GM23338 (cell line): Measurements from ENCODE around the gene VSTM2B. TPM values are rescaled to one million over a fixed set of nuclear protein-coding genes. Genes with fewer than 3 reads are reported as not detected.
A peak's percentile ranks its signal among the peaks of the same experiment; 100 is the strongest.

Source experiments
- ATAC-seq: fragments of 200-7000 bp; cut with Tn5 transposase; 3 replicates; pipeline ENCODE4 v1.9.1; 2020
- DNase-seq: peaks from one replicate; pipeline ENCODE4 v3.0.0-alpha.2; 2015; ENCODE audit warnings: low spot score
- H2AFZ ChIP-seq: fragments of 200-600 bp; sonication (generic); 2 replicates; pipeline ENCODE4 v1.8.0; 2016; ENCODE audit warnings: antibody characterized with exemption, mild to moderate bottlenecking, moderate library complexity
- H3F3A ChIP-seq: fragments of 200-600 bp; sonication (generic); replicated peaks from 2 replicates; pipeline ENCODE4 v1.8.0; 2017; ENCODE audit warnings: antibody characterized with exemption, mixed run types, low read depth
- H3K27ac ChIP-seq: fragments of 200-600 bp; sonication (generic); 2 replicates; pipeline ENCODE4 v1.6.1; 2016; ENCODE audit warnings: low read depth
- H3K27me3 ChIP-seq: fragments of 200-600 bp; sonication (generic); 2 replicates; pipeline ENCODE4 v1.8.0; 2016; ENCODE audit warnings: mild to moderate bottlenecking, mixed run types, moderate library complexity; ENCODE audit not compliant: insufficient read depth
- H3K36me3 ChIP-seq: fragments of 200-600 bp; sonication (generic); 2 replicates; pipeline ENCODE4 v1.8.0; 2016; ENCODE audit warnings: mild to moderate bottlenecking; ENCODE audit not compliant: insufficient read depth
- H3K4me1 ChIP-seq: fragments of 200-600 bp; sonication (generic); 2 replicates; pipeline ENCODE4 v1.8.0; 2016; ENCODE audit warnings: mild to moderate bottlenecking, moderate library complexity; ENCODE audit not compliant: insufficient read depth
- H3K4me2 ChIP-seq: fragments of 200-600 bp; sonication (generic); 2 replicates; pipeline ENCODE4 v1.7.1; 2017; ENCODE audit warnings: mixed run types
- H3K4me3 ChIP-seq: fragments of 200-600 bp; sonication (generic); 2 replicates; pipeline ENCODE4 v1.6.1; 2016; ENCODE audit warnings: mixed run types
- H3K79me2 ChIP-seq: fragments of 200-600 bp; sonication (generic); replicated peaks from 2 replicates; pipeline ENCODE4 v1.8.0; 2017; ENCODE audit warnings: mild to moderate bottlenecking; ENCODE audit not compliant: insufficient read depth
- H3K9me2 ChIP-seq: fragments of 200-600 bp; sonication (generic); 2 replicates; pipeline ENCODE4 v1.8.0; 2017; ENCODE audit not compliant: insufficient read depth
- H4K20me1 ChIP-seq: fragments of 200-600 bp; sonication (generic); replicated peaks from 2 replicates; pipeline ENCODE4 v1.8.0; 2017; ENCODE audit warnings: mild to moderate bottlenecking; ENCODE audit not compliant: insufficient read depth
- H3K27ac Mint-ChIP-seq: 2 replicates; pipeline ENCODE4 v1.8.0; 2020; ENCODE audit warnings: inconsistent platforms, mild to moderate bottlenecking, moderate library complexity, mixed read lengths
- H3K27me3 Mint-ChIP-seq: 3 replicates; pipeline ENCODE4 v1.8.0; 2022; ENCODE audit warnings: low read depth, mild to moderate bottlenecking, moderate library complexity, mixed read lengths, inconsistent platforms; ENCODE audit not compliant: insufficient read depth, poor library complexity
- H3K36me3 Mint-ChIP-seq: 3 replicates; pipeline ENCODE4 v1.8.0; 2021; ENCODE audit warnings: low read depth, mild to moderate bottlenecking, inconsistent platforms, moderate library complexity, mixed read lengths
- H3K4me1 Mint-ChIP-seq: 3 replicates; pipeline ENCODE4 v1.8.0; 2020; ENCODE audit warnings: mild to moderate bottlenecking, inconsistent platforms, mixed read lengths
- H3K4me3 Mint-ChIP-seq: 3 replicates; pipeline ENCODE4 v1.8.0; 2021; ENCODE audit warnings: moderate library complexity, mild to moderate bottlenecking, inconsistent platforms, mixed read lengths
- H3K9me3 Mint-ChIP-seq: 3 replicates; pipeline ENCODE4 v1.8.0; 2020; ENCODE audit warnings: moderate library complexity, mild to moderate bottlenecking, inconsistent platforms, mixed read lengths
- EZH2phosphoT487 ChIP-seq: fragments of 200-600 bp; sonication (generic); IDR thresholded peaks from one replicate; pipeline ENCODE4 v1.8.1; 2018; ENCODE audit warnings: antibody characterized with exemption; ENCODE audit not compliant: unreplicated experiment
- NANOG ChIP-seq: IDR thresholded peaks from 2 replicates; pipeline ENCODE4 v1.6.1; 2016; ENCODE audit warnings: antibody characterized with exemption, borderline replicate concordance
- POLR2AphosphoS5 ChIP-seq: IDR thresholded peaks from 2 replicates; pipeline ENCODE4 v1.6.1; 2016; ENCODE audit warnings: antibody characterized with exemption, low read depth
- STAT1 ChIP-seq: IDR thresholded peaks from one replicate; pipeline ENCODE4 v1.6.1; 2016; ENCODE audit warnings: antibody characterized with exemption; ENCODE audit not compliant: unreplicated experiment
- ZNF114 ChIP-seq: fragments of 250-450 bp; sonication (Bioruptor Pico); IDR thresholded peaks from 2 replicates; pipeline ENCODE4 v1.5.0; 2020; ENCODE audit warnings: mild to moderate bottlenecking, moderate library complexity
- ZNF331 ChIP-seq: fragments of 250-450 bp; sonication (Bioruptor Pico); IDR thresholded peaks from 2 replicates; pipeline ENCODE4 v1.5.0; 2020; ENCODE audit warnings: low read depth, mild to moderate bottlenecking, moderate library complexity
- polyA plus RNA-seq: library from polyadenylated mRNA; unstranded; fragments of >200 nt; fragmentation: Nextera tagmentation; extraction: Ambion mirVana; gene quantifications from 2 replicates; pipeline ENCODE4 v1.2.1, GENCODE V29; 2016
- total RNA-seq: library from RNA; depleted of rRNA; stranded (reverse); fragments of >200 nt; shearing (Covaris generic); gene quantifications from 2 replicates; pipeline ENCODE4 v1.2.3, GENCODE V29; 2014
- TF ChIP-seq, protein P1 (sequence below): fragments of 250-450 bp; sonication (Bioruptor Pico); IDR thresholded peaks from 2 replicates; pipeline ENCODE4 v1.5.0; 2020; ENCODE audit warnings: mild to moderate bottlenecking, moderate library complexity
- TF ChIP-seq, protein P2 (sequence below), 2 experiments: fragments of 200-600 bp in 1 of 2; sonication (generic) in 1 of 2; conservative IDR thresholded peaks; 2 replicates each; pipeline versions ENCODE4 v1.5.1 to v1.6.1; 2016 to 2017; ENCODE audit warnings: antibody characterized with exemption in 2 of 2, low read depth in 2 of 2, mild to moderate bottlenecking in 2 of 2, moderate library complexity in 1 of 2
- TF ChIP-seq, protein P3 (sequence below): IDR thresholded peaks from one replicate; pipeline ENCODE4 v1.6.1; 2018; ENCODE audit warnings: antibody characterized with exemption; ENCODE audit not compliant: unreplicated experiment
- TF ChIP-seq, protein P4 (sequence below): IDR thresholded peaks from 2 replicates; pipeline ENCODE4 v1.6.1; 2016; ENCODE audit warnings: antibody characterized with exemption

Gene VSTM2B
- total and polyA plus RNA-seq, 2 experiments from 2014 or later: 1.2 to 1.8 TPM

DNA sequence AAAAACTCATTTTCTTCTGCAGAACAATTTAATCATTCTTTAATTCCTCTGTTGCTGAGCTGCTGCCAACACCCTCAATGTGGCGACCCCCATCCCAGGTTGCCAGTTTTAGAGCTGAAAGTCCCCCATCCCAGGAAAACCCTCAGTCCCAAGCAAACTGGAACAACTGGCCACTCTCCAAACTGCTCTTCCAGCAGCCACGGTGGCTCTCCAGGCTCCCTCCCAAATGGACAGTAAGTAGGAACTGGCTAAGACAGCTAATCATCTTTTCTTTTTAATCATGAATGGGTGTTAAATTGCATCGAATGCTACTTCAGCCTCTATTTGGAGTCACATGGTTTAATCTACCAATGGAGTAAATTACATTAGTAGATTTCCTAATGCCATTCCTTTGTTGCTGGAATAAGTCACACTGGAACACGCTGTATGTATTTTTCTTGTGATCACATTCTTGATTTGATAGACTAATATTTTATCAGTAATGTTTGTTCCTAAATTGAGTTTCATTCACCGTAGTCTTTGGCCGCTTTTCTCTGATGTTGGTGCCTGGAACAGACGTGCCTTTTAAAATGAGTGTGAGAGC lies 33.7 kb upstream of the VSTM2B start:
- H3K9me2 ChIP-seq: no peaks in the 10 kb centered on the region
- H3K27ac ChIP-seq: no peak overlapping the region
- no peaks in the 10 kb centered on the region for H4K20me1 ChIP-seq
- no peaks in the 10 kb centered on the region for H3F3A ChIP-seq
- Mint-ChIP-seq H3K9me3 (no peaks in the 10 kb centered on the region), H3K27me3 (peaks cover 4% of the 10 kb centered on the region), H3K36me3 (no peaks in the 10 kb centered on the region; the same call in 2 of the 3 replicates), H3K4me1 (peaks cover 21% of the 10 kb centered on the region), H3K4me3 (no peak overlapping the region), H3K27ac (no peak overlapping the region)
- DNase-seq (no peak), ATAC-seq (no peak)
- H3K4me1 ChIP-seq: peaks cover 14% of the 10 kb centered on the region
- H2AFZ ChIP-seq: 0 out of 2 replicates have a peak overlapping the region, but pooled peaks have one; percentile 32
- H3K36me3 ChIP-seq: no peaks in the 10 kb centered on the region
- H3K4me2 ChIP-seq: no peak overlapping the region
- no peaks in the 10 kb centered on the region for H3K27me3 ChIP-seq
- no peaks in the 10 kb centered on the region for H3K79me2 ChIP-seq
- TF ChIP-seq, protein P1, sequence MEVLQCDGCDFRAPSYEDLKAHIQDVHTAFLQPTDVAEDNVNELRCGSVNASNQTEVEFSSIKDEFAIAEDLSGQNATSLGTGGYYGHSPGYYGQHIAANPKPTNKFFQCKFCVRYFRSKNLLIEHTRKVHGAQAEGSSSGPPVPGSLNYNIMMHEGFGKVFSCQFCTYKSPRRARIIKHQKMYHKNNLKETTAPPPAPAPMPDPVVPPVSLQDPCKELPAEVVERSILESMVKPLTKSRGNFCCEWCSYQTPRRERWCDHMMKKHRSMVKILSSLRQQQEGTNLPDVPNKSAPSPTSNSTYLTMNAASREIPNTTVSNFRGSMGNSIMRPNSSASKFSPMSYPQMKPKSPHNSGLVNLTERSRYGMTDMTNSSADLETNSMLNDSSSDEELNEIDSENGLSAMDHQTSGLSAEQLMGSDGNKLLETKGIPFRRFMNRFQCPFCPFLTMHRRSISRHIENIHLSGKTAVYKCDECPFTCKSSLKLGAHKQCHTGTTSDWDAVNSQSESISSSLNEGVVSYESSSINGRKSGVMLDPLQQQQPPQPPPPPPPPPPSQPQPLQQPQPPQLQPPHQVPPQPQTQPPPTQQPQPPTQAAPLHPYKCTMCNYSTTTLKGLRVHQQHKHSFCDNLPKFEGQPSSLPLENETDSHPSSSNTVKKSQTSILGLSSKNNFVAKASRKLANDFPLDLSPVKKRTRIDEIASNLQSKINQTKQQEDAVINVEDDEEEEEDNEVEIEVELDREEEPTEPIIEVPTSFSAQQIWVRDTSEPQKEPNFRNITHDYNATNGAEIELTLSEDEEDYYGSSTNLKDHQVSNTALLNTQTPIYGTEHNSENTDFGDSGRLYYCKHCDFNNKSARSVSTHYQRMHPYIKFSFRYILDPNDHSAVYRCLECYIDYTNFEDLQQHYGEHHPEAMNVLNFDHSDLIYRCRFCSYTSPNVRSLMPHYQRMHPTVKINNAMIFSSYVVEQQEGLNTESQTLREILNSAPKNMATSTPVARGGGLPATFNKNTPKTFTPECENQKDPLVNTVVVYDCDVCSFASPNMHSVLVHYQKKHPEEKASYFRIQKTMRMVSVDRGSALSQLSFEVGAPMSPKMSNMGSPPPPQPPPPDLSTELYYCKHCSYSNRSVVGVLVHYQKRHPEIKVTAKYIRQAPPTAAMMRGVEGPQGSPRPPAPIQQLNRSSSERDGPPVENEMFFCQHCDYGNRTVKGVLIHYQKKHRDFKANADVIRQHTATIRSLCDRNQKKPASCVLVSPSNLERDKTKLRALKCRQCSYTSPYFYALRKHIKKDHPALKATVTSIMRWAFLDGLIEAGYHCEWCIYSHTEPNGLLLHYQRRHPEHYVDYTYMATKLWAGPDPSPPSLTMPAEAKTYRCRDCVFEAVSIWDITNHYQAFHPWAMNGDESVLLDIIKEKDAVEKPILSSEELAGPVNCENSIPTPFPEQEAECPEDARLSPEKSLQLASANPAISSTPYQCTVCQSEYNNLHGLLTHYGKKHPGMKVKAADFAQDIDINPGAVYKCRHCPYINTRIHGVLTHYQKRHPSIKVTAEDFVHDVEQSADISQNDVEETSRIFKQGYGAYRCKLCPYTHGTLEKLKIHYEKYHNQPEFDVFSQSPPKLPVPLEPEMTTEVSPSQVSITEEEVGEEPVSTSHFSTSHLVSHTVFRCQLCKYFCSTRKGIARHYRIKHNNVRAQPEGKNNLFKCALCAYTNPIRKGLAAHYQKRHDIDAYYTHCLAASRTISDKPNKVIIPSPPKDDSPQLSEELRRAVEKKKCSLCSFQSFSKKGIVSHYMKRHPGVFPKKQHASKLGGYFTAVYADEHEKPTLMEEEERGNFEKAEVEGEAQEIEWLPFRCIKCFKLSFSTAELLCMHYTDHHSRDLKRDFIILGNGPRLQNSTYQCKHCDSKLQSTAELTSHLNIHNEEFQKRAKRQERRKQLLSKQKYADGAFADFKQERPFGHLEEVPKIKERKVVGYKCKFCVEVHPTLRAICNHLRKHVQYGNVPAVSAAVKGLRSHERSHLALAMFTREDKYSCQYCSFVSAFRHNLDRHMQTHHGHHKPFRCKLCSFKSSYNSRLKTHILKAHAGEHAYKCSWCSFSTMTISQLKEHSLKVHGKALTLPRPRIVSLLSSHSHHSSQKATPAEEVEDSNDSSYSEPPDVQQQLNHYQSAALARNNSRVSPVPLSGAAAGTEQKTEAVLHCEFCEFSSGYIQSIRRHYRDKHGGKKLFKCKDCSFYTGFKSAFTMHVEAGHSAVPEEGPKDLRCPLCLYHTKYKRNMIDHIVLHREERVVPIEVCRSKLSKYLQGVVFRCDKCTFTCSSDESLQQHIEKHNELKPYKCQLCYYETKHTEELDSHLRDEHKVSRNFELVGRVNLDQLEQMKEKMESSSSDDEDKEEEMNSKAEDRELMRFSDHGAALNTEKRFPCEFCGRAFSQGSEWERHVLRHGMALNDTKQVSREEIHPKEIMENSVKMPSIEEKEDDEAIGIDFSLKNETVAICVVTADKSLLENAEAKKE (CRISPR knock-in tag): no peak
- TF ChIP-seq, protein P2, sequence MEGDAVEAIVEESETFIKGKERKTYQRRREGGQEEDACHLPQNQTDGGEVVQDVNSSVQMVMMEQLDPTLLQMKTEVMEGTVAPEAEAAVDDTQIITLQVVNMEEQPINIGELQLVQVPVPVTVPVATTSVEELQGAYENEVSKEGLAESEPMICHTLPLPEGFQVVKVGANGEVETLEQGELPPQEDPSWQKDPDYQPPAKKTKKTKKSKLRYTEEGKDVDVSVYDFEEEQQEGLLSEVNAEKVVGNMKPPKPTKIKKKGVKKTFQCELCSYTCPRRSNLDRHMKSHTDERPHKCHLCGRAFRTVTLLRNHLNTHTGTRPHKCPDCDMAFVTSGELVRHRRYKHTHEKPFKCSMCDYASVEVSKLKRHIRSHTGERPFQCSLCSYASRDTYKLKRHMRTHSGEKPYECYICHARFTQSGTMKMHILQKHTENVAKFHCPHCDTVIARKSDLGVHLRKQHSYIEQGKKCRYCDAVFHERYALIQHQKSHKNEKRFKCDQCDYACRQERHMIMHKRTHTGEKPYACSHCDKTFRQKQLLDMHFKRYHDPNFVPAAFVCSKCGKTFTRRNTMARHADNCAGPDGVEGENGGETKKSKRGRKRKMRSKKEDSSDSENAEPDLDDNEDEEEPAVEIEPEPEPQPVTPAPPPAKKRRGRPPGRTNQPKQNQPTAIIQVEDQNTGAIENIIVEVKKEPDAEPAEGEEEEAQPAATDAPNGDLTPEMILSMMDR (conservative IDR thresholded peaks at IDR 0.05; ENCODE audit: low read depth in 2 of 2): no peak
- no peak for TF ChIP-seq STAT1
- TF ChIP-seq, protein P3, sequence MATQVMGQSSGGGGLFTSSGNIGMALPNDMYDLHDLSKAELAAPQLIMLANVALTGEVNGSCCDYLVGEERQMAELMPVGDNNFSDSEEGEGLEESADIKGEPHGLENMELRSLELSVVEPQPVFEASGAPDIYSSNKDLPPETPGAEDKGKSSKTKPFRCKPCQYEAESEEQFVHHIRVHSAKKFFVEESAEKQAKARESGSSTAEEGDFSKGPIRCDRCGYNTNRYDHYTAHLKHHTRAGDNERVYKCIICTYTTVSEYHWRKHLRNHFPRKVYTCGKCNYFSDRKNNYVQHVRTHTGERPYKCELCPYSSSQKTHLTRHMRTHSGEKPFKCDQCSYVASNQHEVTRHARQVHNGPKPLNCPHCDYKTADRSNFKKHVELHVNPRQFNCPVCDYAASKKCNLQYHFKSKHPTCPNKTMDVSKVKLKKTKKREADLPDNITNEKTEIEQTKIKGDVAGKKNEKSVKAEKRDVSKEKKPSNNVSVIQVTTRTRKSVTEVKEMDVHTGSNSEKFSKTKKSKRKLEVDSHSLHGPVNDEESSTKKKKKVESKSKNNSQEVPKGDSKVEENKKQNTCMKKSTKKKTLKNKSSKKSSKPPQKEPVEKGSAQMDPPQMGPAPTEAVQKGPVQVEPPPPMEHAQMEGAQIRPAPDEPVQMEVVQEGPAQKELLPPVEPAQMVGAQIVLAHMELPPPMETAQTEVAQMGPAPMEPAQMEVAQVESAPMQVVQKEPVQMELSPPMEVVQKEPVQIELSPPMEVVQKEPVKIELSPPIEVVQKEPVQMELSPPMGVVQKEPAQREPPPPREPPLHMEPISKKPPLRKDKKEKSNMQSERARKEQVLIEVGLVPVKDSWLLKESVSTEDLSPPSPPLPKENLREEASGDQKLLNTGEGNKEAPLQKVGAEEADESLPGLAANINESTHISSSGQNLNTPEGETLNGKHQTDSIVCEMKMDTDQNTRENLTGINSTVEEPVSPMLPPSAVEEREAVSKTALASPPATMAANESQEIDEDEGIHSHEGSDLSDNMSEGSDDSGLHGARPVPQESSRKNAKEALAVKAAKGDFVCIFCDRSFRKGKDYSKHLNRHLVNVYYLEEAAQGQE: no peak
- no peak for TF ChIP-seq EZH2phosphoT487
- TF ChIP-seq ZNF331 (CRISPR knock-in tag): no peak
- no peak for TF ChIP-seq ZNF114 (CRISPR knock-in tag)
- TF ChIP-seq POLR2AphosphoS5: no peak
- TF ChIP-seq, protein P4, sequence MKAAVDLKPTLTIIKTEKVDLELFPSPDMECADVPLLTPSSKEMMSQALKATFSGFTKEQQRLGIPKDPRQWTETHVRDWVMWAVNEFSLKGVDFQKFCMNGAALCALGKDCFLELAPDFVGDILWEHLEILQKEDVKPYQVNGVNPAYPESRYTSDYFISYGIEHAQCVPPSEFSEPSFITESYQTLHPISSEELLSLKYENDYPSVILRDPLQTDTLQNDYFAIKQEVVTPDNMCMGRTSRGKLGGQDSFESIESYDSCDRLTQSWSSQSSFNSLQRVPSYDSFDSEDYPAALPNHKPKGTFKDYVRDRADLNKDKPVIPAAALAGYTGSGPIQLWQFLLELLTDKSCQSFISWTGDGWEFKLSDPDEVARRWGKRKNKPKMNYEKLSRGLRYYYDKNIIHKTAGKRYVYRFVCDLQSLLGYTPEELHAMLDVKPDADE: no peak
- TF ChIP-seq NANOG: no peak
- no peak overlapping the region for H3K4me3 ChIP-seq
